ENCODE results near the gene SPOPL. TPM values are rescaled to one million over a fixed set of nuclear protein-coding genes. Genes with fewer than 3 reads are reported as not detected.
"Not testable (repeated sequence)": the region's sequence is repeated elsewhere in the genome, so short reads cannot be mapped to it uniquely, and the experiment has no call there.

The SPOPL gene
- total RNA-seq, 2 donors from 2014 or later: 9.9 to 20.5 TPM

DNA sequence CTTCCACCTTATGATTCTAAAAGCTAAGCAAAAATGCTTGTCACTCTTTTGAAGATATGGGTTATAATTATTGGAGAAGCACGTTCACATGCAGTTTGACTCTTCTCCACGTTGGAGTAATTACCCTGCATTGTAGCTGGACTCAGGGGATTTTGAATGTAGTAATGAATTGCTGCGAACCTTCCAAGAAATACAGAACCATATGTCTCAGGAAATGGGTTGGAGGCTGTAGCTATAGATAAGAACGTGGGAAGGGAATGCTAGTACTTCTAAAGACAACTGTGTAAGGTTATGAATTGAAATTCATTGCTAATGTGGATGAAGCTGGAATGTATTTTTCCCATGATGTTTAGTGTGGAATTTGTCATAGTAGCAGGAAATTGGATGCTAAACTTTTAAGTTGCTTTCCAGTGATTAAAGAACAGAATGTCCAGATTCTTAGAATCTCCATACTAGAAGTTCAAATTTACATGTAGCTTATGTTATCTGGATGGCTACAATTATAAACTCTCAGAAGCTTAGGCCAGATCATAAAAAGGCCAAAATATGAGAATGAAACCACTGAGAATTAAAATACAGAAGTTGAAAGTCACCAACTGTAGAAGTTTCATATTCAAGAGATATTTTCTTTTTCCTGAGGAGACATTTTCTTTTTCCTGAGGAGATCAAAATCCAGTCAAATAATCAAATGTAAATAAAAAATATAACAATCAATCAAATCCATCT, 27.3 kb upstream of the SPOPL start:
- intact Hi-C loops (cut with DNase I): no loop called here
- H3K4me1 ChIP-seq: no peaks in the 10 kb centered on the region
- 70 to 82% methylated on average over 4 of the region's 4 CpGs for WGBS, 2 donors
- H3K36me3 ChIP-seq (replicated peaks in 1 of 2; ENCODE audit: insufficient read depth in 1 of 2, low read depth in 2 of 2): no peaks in the 10 kb centered on the region
- TF ChIP-seq POLR2A (IDR thresholded peaks at IDR 0.05): no peak
- TF ChIP-seq, protein P1, sequence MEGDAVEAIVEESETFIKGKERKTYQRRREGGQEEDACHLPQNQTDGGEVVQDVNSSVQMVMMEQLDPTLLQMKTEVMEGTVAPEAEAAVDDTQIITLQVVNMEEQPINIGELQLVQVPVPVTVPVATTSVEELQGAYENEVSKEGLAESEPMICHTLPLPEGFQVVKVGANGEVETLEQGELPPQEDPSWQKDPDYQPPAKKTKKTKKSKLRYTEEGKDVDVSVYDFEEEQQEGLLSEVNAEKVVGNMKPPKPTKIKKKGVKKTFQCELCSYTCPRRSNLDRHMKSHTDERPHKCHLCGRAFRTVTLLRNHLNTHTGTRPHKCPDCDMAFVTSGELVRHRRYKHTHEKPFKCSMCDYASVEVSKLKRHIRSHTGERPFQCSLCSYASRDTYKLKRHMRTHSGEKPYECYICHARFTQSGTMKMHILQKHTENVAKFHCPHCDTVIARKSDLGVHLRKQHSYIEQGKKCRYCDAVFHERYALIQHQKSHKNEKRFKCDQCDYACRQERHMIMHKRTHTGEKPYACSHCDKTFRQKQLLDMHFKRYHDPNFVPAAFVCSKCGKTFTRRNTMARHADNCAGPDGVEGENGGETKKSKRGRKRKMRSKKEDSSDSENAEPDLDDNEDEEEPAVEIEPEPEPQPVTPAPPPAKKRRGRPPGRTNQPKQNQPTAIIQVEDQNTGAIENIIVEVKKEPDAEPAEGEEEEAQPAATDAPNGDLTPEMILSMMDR (IDR thresholded peaks at IDR 0.05): no peak
- no peaks in the 10 kb centered on the region for H3K27me3 ChIP-seq
- no peak overlapping the region for H3K4me3 ChIP-seq
- H3K9me3 ChIP-seq: no peaks in the 10 kb centered on the region
- ATAC-seq: no peak
- H3K27ac ChIP-seq: no peak overlapping the region
- no peak for DNase-seq

DNA sequence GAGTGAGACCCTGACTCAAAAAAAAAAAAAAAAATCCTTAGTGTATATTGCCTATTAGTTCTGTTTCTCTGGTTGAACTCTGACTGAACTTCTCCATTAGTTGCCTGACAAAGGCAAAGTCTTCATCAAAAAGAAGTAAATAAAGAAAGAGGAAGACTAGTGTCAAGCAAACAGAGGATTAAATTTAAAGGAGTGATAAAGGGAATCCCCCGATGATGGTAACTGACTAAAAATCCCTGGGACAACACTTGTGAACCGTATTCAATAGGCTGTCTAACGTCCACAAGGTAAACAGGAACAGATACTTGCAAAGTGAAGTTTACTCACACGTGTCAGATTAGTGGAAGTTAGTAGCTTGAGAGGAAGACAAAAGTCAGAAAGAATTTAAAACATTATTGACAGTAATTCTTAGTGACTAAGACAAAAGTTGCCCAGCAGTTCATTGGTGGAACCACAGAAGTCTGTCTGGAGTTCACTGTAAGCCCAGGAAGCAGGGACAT, 26.2 kb upstream of the SPOPL start:
- H3K9me3 ChIP-seq: no peaks in the 10 kb centered on the region
- H3K27ac ChIP-seq: no peak overlapping the region
- ATAC-seq (no peak), DNase-seq (no peak)
- intact Hi-C loops (cut with DNase I): no loop called here
- no peaks in the 10 kb centered on the region for H3K4me1 ChIP-seq
- H3K36me3 ChIP-seq (replicated peaks in 1 of 2; ENCODE audit: insufficient read depth in 1 of 2, low read depth in 2 of 2): no peaks in the 10 kb centered on the region
- no peak for TF ChIP-seq POLR2A (IDR thresholded peaks at IDR 0.05)
- TF ChIP-seq, protein P1 (IDR thresholded peaks at IDR 0.05): no peak
- no peak overlapping the region for H3K4me3 ChIP-seq
- 19 to 34% methylated on average over 4 of the region's 4 CpGs for WGBS, 2 donors
- no peaks in the 10 kb centered on the region for H3K27me3 ChIP-seq

DNA sequence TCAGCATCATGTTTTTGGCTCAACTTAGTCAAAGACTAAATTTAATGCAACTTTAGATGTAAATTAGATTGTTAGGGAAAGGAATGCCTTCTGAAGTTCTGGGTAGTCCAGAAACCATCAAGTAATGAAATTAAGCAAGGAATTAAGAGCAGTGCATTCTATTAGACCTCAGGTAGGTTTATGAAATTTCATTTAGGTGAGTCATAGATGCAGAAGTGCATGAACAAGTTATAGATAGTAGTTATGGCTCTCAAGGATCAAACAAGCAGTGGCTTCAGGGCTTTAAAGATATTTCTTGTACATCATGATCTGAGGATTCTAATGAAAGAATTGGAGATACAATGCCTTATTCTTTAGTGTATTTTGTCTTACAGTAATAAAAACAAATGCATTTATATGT, 25.4 kb upstream of the SPOPL start:
- DNase-seq: no peak
- intact Hi-C loops (cut with DNase I): no loop called here
- TF ChIP-seq POLR2A (IDR thresholded peaks at IDR 0.05): no peak
- TF ChIP-seq, protein P1 (IDR thresholded peaks at IDR 0.05): no peak
- ATAC-seq: no peak
- Histone ChIP-seq H3K27ac (no peak overlapping the region), H3K27me3 (no peaks in the 10 kb centered on the region), H3K36me3 (replicated peaks in 1 of 2; ENCODE audit: insufficient read depth in 1 of 2, low read depth in 2 of 2) (no peaks in the 10 kb centered on the region), H3K4me1 (no peaks in the 10 kb centered on the region), H3K4me3 (no peak overlapping the region), H3K9me3 (no peaks in the 10 kb centered on the region)

DNA sequence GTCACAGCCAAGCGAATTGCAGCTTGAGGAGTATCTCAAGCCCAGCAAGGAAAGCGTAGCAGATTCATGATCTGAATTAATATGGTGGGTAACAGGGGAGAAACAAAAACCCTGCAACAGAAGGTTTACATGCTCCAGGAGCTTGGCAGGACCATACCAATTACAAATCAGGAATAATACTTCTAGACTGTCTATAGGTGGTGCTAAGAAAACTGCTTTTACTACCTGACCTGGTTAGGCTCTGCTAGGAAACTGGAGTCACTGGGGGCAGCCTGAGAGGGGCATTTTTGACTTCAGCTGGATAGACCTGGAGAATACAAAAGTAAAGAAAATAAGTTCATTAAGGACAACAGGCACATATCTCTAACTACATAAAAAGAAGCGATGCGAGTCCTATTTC, 24.6 kb upstream of the SPOPL start:
- no peak overlapping the region for H3K4me3 ChIP-seq
- H3K9me3 ChIP-seq: no peaks in the 10 kb centered on the region
- no peak for TF ChIP-seq POLR2A (IDR thresholded peaks at IDR 0.05)
- TF ChIP-seq, protein P1 (IDR thresholded peaks at IDR 0.05): no peak
- no peaks in the 10 kb centered on the region for H3K27me3 ChIP-seq
- no peak for ATAC-seq
- DNase-seq: no peak
- WGBS, 2 donors: 91 to 92% methylated on average over 4 of the region's 4 CpGs
- H3K27ac ChIP-seq: no peak overlapping the region
- no peaks in the 10 kb centered on the region for H3K4me1 ChIP-seq
- no peaks in the 10 kb centered on the region for H3K36me3 ChIP-seq (replicated peaks in 1 of 2; ENCODE audit: insufficient read depth in 1 of 2, low read depth in 2 of 2)
- intact Hi-C loops (cut with DNase I): no loop called here

DNA sequence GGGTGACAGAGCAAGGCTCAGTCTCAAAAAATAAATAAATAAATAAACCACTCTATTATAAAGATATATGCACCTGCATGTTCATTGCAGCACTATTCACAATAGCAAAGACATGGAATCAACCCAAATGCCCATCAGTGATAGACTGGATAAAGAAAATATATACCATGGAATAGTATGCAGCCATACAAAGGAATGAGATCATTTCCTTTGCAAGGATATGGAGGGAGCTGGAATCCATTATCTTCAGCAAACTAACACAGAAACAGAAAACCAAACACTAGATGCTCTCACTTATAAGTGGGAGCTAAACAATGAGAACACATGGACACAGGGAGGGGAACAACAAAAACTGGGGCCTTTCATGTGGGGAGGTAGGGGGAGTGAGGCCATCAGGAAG, 18.8 kb upstream of the SPOPL start:
- ATAC-seq; H3K4me3 ChIP-seq; H3K36me3 ChIP-seq (replicated peaks in 1 of 2; ENCODE audit: insufficient read depth in 1 of 2, low read depth in 2 of 2); intact Hi-C loops (cut with DNase I); DNase-seq; H3K27ac ChIP-seq; H3K4me1 ChIP-seq; H3K27me3 ChIP-seq; H3K9me3 ChIP-seq: not testable (repeated sequence)
